Measurements from ENCODE around the gene SIDT2. TPM values are rescaled to one million over a fixed set of nuclear protein-coding genes. Genes with fewer than 3 reads are reported as not detected.

SIDT2 gene
- total and polyA plus RNA-seq, 2 donors (not counting 3 experiments of a cell fraction or from before 2014, with no cell fraction given) = 28.7 to 34.5 TPM

GRCh38 chr11:117181586-117182550, 3.3 kb downstream of the SIDT2 start:
- dilution Hi-C loops (cut with MboI; ENCODE audit: extremely low pct_ligation_motif_present, low sequenced_read_pairs) (no loop called here), intact Hi-C loops (cut with micrococcal nuclease) (loop anchor here (1.0 kb wide), 2 partner anchors 44 to 49 kb away; no protein-coding TSS in a partner anchor)
- no peaks in the 10 kb centered on the region for H3K27me3 ChIP-seq (ENCODE audit: control insufficient read depth in 2 of 2, insufficient read depth in 2 of 2, low read length in 2 of 2)
- TF ChIP-seq CTCF (IDR thresholded peaks at IDR 0.05; ENCODE audit: extremely low read depth in 1 of 2, insufficient read depth in 1 of 2, low read depth in 1 of 2, low read length in 2 of 2) (no peak), EZH2 (IDR thresholded peaks at IDR 0.05; ENCODE audit: borderline replicate concordance, low read depth, low read length, severe bottlenecking) (no peak), POLR2A (IDR thresholded peaks at IDR 0.05; ENCODE audit: low read depth, low read length) (no peak), POLR2AphosphoS5 (IDR thresholded peaks at IDR 0.05; ENCODE audit: insufficient read depth, low read depth, low read length) (no peak), MAX (IDR thresholded peaks at IDR 0.05; ENCODE audit: insufficient read depth, insufficient read length) (no peak), FOS (IDR thresholded peaks at IDR 0.05; ENCODE audit: borderline replicate concordance, insufficient read depth, low read length) (no peak), JUN (IDR thresholded peaks at IDR 0.05; ENCODE audit: borderline replicate concordance, insufficient read depth, insufficient read length, low read depth) (no peak), GATA2 (IDR thresholded peaks at IDR 0.05; ENCODE audit: insufficient read depth, insufficient read length, low read depth, low read length) (no peak), MYC (IDR thresholded peaks at IDR 0.05; ENCODE audit: low read depth, low read length) (no peak)
- CTCF ChIA-PET = interaction anchor here (0.9 to 5.8 kb wide), 12 partner anchors 9 to 302 kb away, joined by 3 to 90 read pairs (median 5); partner anchors contain the start of genes PAFAH1B2, PCSK7 and RNF214
- no peak overlapping the region for H2AFZ ChIP-seq (ENCODE audit: low read depth, low read length)
- H3K9ac ChIP-seq (replicated peaks; ENCODE audit: extremely low read depth, insufficient read depth, low read length) = no peak overlapping the region
- no peaks in the 10 kb centered on the region for H3K9me3 ChIP-seq (replicated peaks; ENCODE audit: control insufficient read depth, insufficient read depth, low read length)
- H3K36me3 ChIP-seq (ENCODE audit: control insufficient read depth in 2 of 2, extremely low read depth in 1 of 2, insufficient read depth in 2 of 2, low read length in 2 of 2) = peaks cover 0 to 5% of the 10 kb centered on the region in 2 experiments
- DNase-seq (ENCODE audit: low read depth, low spot score) = no peak
- H3K79me2 ChIP-seq (ENCODE audit: control insufficient read depth, insufficient read depth, low read length) = no peaks in the 10 kb centered on the region
- BruUV-seq (replicated peaks) = no TSS peak
- no peaks in the 10 kb centered on the region for H3K9me1 ChIP-seq (replicated peaks; ENCODE audit: control insufficient read depth, extremely low read depth, insufficient read depth, low read length)
- no peak overlapping the region for H3K4me3 ChIP-seq (replicated peaks in 1 of 3; ENCODE audit: insufficient read depth in 1 of 3, low read depth in 1 of 3, low read length in 3 of 3)
- no peaks in the 10 kb centered on the region for H4K20me1 ChIP-seq (replicated peaks; ENCODE audit: control insufficient read depth, extremely low read depth, insufficient read depth, low read length)
- H3K4me2 ChIP-seq (ENCODE audit: insufficient read depth, low read length) = no peak overlapping the region
- H3K4me1 ChIP-seq (ENCODE audit: control insufficient read depth, extremely low read depth, insufficient read depth, low read length) = peaks cover 18% of the 10 kb centered on the region
- no peak for FAIRE-seq
- POLR2A ChIA-PET = interaction anchor here (1.1 kb wide), 1 partner anchor 45 kb away, joined by 3 read pairs; no protein-coding TSS in a partner anchor
- no peak overlapping the region for H3K27ac ChIP-seq (ENCODE audit: insufficient read depth, low read depth, low read length)

Data from endothelial cell of umbilical vein (primary cell).